Right lobe of liver (tissue), 6 donors: ENCODE results near the gene GALNT7. TPM values are rescaled to one million over a fixed set of nuclear protein-coding genes. Genes with fewer than 3 reads are reported as not detected.

Experiments used
- ATAC-seq, 4 donors: fragments of 200-7000 bp; cut with Tn5 transposase; one replicate each; pipeline ENCODE4 v1.9.1; 2020; ENCODE audit warnings: mild to moderate bottlenecking in 4 of 4, moderate library complexity in 4 of 4
- DNase-seq, 3 donors: peaks; one replicate each; pipeline ENCODE4 v3.0.0-alpha.2; 2020
- H3K27ac ChIP-seq, 3 donors: fragments of 200-600 bp; one replicate each; pipeline ENCODE4 v1.8.0; 2022
- H3K27me3 ChIP-seq, 2 donors: fragments of 200-600 bp; one replicate each; pipeline ENCODE4 v1.8.0; 2022
- H3K36me3 ChIP-seq, 4 donors: fragments of 200-600 bp; sonication (generic) in 1 of 4; one replicate each; pipeline versions ENCODE4 v1.5.1 to v1.8.0; 2017 to 2022; ENCODE audit warnings: control low read depth in 1 of 4
- H3K4me1 ChIP-seq, 4 donors: fragments of 200-600 bp; sonication (generic) in 1 of 4; one replicate each; pipeline versions ENCODE4 v1.5.1 to v1.8.0; 2017 to 2022; ENCODE audit warnings: control low read depth in 1 of 4
- H3K4me3 ChIP-seq, 3 donors: fragments of 200-600 bp; one replicate each; pipeline ENCODE4 v1.8.0; 2022
- H3K9me3 ChIP-seq, 4 donors: fragments of 200-600 bp; sonication (generic) in 1 of 4; one replicate each; pipeline versions ENCODE4 v1.5.1 to v1.8.0; 2017 to 2022; ENCODE audit warnings: control low read depth in 1 of 4
- CTCF ChIP-seq, 4 donors: fragments of 200-600 bp in 3 of 4; fragments of 450-650 bp in 1 of 4; IDR thresholded peaks; one replicate each; pipeline versions ENCODE4 v1.5.1 to v1.8.0; 2016 to 2022; ENCODE audit warnings: antibody characterized with exemption in 4 of 4, mild to moderate bottlenecking in 2 of 4
- POLR2A ChIP-seq: fragments of 450-650 bp; IDR thresholded peaks from one replicate; pipeline ENCODE4 v1.6.1; 2017; ENCODE audit warnings: antibody characterized with exemption, mild to moderate bottlenecking
- WGBS: methylation state at CpG from one replicate; pipeline ENCODE4 v1.1.6; 2018; ENCODE audit warnings: low coverage, low lambda C conversion rate; ENCODE audit not compliant: insufficient coverage; ENCODE audit errors: missing lambda C conversion rate; 5-methylcytosine and 5-hydroxymethylcytosine counted together
- intact Hi-C, 2 donors: fragments of 100-400 bp; cut with DNase I; formaldehyde crosslinking; loops; one replicate each; pipeline versions ENCODE4 v1.11.2 to v1.14.1; 2022
- total RNA-seq, 6 experiments: library from RNA; depleted of rRNA in 2 of 6; stranded (reverse); fragments of >200 nt in 2 of 6; fragmentation: NEBNext Ultra II Directional in 3 of 6; extraction: Animal tissue kit (Norgen Biotek cat#: 25700) in 3 of 6; gene quantifications; one replicate each; pipeline versions ENCODE4 v1.1.0 to v1.2.4, GENCODE V29; 2016 to 2023
- donor health status: DM: no; HTN: yes; CAD: no.
- donor health status: DM: no; HTN: no; CAD: no.
- donor health status: DM: no; HTN: no; CAD: no.
- donor health status: DM: no; HTN: yes; CAD: no.
- donor health status: DM: no; HTN: yes; CAD: no.

The GALNT7 gene
- total RNA-seq, 6 experiments from 2014 or later, result 0.62 to 2.2 (median 1.4) TPM

DNA sequence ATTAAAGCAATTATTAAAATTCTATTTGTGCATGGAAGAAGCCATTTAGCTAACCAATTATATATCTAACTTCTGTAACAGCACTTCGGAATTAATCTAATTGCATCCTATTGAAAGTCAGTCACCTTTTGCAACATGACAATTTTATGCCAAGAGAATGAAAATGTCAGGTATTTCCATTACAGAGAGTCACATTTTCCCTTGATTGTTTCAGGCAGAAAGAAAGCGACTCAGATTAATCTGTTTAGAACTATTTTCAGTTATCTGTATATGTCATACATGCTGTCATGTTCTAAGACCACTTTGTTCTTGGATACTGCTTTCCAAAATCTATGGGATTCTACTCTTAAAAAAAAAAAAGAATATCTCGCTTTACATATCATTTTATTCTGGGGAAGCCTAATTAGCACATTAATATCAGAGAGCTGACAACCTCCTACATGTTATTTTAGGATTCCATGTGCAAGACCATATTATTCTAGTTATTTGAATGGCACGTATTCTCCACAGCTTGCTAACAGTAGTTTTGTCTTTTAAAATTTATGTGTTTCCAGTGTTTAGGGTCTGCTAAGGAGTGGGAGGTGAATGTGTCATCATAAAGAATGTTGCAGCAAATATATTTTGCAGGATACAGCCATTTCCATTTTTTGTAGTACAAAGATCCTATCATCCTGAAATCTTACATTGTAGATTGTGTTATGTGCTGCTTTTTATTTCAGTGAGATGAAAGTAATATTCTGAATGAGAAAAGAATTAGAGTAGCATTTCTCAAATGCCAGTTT is 31.7 kb downstream of the GALNT7 start:
- Histone ChIP-seq H3K36me3 (no peaks in the 10 kb centered on the region), H3K27me3 (no peaks in the 10 kb centered on the region), H3K4me1 (no peaks in the 10 kb centered on the region), H3K4me3 (no peak overlapping the region), H3K27ac (no peak overlapping the region), H3K9me3 (no peaks in the 10 kb centered on the region)
- 49% methylated on average over 4 of the region's 4 CpGs for WGBS
- no peak for TF ChIP-seq CTCF (IDR thresholded peaks at IDR 0.05)
- TF ChIP-seq POLR2A, result no peak
- DNase-seq, result no peak
- intact Hi-C loops, result no loop called here
- no peak for ATAC-seq

DNA sequence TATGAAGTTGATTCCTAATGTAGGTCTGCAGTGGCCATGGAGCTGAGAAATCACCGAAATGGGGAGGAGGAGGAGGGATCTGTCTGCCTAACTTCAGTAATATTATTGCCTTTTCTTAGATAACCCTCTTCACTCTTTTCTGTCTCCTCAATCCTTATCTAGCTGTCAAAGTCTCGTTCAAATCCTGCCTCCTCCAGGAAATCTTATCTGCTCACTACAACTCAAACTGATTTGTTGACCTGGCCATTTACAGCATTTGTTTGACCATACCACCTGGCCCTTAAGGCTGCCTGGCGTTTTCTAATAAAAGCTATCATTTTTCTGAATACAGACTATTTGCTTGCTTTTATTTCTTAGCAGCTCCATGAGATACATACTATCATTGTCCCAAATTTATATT is 33.8 kb downstream of the GALNT7 start:
- Histone ChIP-seq H3K27me3 (no peaks in the 10 kb centered on the region), H3K9me3 (no peaks in the 10 kb centered on the region), H3K4me1 (no peaks in the 10 kb centered on the region), H3K27ac (no peak overlapping the region), H3K4me3 (no peak overlapping the region), H3K36me3 (no peaks in the 10 kb centered on the region)
- TF ChIP-seq POLR2A, result no peak
- no peak for TF ChIP-seq CTCF (IDR thresholded peaks at IDR 0.05)
- intact Hi-C loops, result no loop called here
- no peak for DNase-seq
- ATAC-seq, result no peak
- 32% methylated on average over 3 of the region's 3 CpGs for WGBS

DNA sequence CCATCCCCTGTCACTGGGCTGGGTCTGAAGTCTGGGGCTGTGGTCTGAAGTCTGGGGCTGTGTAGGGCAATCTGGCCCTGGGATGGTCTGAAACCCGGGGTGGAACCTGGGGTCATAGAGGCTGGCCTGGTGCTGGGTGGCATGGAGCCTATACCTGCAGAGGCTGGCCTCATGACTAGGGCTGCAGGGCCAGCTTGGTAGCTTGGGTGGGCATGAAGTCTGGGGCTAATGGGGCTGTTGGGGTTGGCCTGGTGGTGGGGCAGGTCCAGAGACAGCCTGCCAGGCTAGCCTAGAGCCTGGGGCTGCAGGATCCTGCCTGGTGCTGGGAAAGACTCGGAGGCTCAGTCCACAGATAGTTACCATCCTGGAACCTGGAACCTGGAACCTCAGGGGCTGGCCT is 37.0 kb downstream of the GALNT7 start:
- H3K36me3 ChIP-seq, result no peaks in the 10 kb centered on the region
- TF ChIP-seq CTCF (IDR thresholded peaks at IDR 0.05), result no peak
- TF ChIP-seq POLR2A, result no peak
- H3K4me3 ChIP-seq, result no peak overlapping the region
- intact Hi-C loops, result no loop called here
- 90% methylated on average over 1 of the region's 2 CpGs for WGBS
- no peak overlapping the region for H3K27ac ChIP-seq
- DNase-seq (no peak), ATAC-seq (no peak)
- no peaks in the 10 kb centered on the region for H3K9me3 ChIP-seq
- H3K27me3 ChIP-seq, result no peaks in the 10 kb centered on the region
- H3K4me1 ChIP-seq, result no peaks in the 10 kb centered on the region

- Histone ChIP-seq H3K27ac (no peak overlapping the region), H3K9me3 (no peaks in the 10 kb centered on the region), H3K36me3 (no peaks in the 10 kb centered on the region), H3K4me3 (no peak overlapping the region), H3K4me1 (no peaks in the 10 kb centered on the region), H3K27me3 (no peaks in the 10 kb centered on the region)
- DNase-seq, result no peak
- intact Hi-C loops, result no loop called here
- TF ChIP-seq CTCF (IDR thresholded peaks at IDR 0.05) (no peak), POLR2A (no peak)
- WGBS, result 68% methylated on average over 7 of the region's 7 CpGs
- ATAC-seq, result no peak
Observed at GRCh38 chr4:173208420-173208819, 39.8 kb downstream of the GALNT7 start.
